Spleen (tissue), 7 donors: ENCODE measurements around the gene MICU1.

Experiments
- CTCF ChIP-seq, 11 experiments: fragments of 200-600 bp in 7 of 11; fragments of 450-650 bp in 4 of 11; sonication (generic) in 4 of 11; IDR thresholded peaks in 8 of 11; conservative IDR thresholded peaks in 3 of 11; 1 replicate in 7 of 11; 2 replicates in 4 of 11; pipeline versions ENCODE4 v1.4.0 to v1.8.0; 2016 to 2021; ENCODE audit warnings: antibody characterized with exemption in 11 of 11, inconsistent platforms in 4 of 11, mild to moderate bottlenecking in 1 of 11
- POLR2A ChIP-seq, 3 donors: fragments of 450-650 bp; IDR thresholded peaks; one replicate each; pipeline ENCODE4 v1.5.1; 2017; ENCODE audit warnings: antibody characterized with exemption in 3 of 3, mild to moderate bottlenecking in 1 of 3
- POLR2AphosphoS5 ChIP-seq, 3 donors: sonication (generic); formaldehyde crosslinking; IDR thresholded peaks; one replicate each; pipeline ENCODE4 v1.5.1; 2017; ENCODE audit warnings: antibody characterized with exemption in 3 of 3
- donor health status: DM: no; HTN: no; CAD: no; lungs with moderate emphysema.
- donor health status: DM: no; HTN: no; CAD: no.
- donor health status: DM: no; HTN: no; CAD: no.

- no peak for TF ChIP-seq POLR2A (IDR thresholded peaks at IDR 0.05)
- TF ChIP-seq CTCF (IDR thresholded peaks at IDR 0.05 in 8 of 11, conservative IDR thresholded peaks at IDR 0.05 in 3 of 11) = no peak
- TF ChIP-seq POLR2AphosphoS5 (IDR thresholded peaks at IDR 0.05) = no peak
Observed at GRCh38 chr10:72435570-72435969, 190.3 kb downstream of the MICU1 start.
